Mononuclear cell (primary cell): ENCODE data around the gene SLC35B4. TPM values are rescaled to one million over a fixed set of nuclear protein-coding genes. Genes with fewer than 3 reads are reported as not detected.

Experiments used
- H3K27me3 ChIP-seq: 2 replicates; pipeline ENCODE4 v1.6.0; 2011; ENCODE audit warnings: low read length, control low read depth; ENCODE audit not compliant: insufficient read depth
- H3K4me1 ChIP-seq: 2 replicates; pipeline ENCODE4 v1.5.1; 2011; ENCODE audit warnings: mild to moderate bottlenecking, low read length, control low read depth; ENCODE audit not compliant: insufficient read depth
- H3K4me3 ChIP-seq: 2 replicates; pipeline ENCODE4 v1.5.1; 2011; ENCODE audit warnings: mild to moderate bottlenecking, low read length, moderate library complexity
- H3K9me3 ChIP-seq: 2 replicates; pipeline ENCODE4 v1.5.1; 2011; ENCODE audit warnings: low read depth, mild to moderate bottlenecking, control low read depth, low read length
- total RNA-seq: library from RNA; depleted of rRNA; stranded (reverse); fragments of >200 nt; gene quantifications from one replicate; pipeline ENCODE4 v1.2.3, GENCODE V29; 2012

SLC35B4 gene
- total RNA-seq, 1 donor: 6.8 TPM

- no peaks in the 10 kb centered on the region for H3K9me3 ChIP-seq
- H3K27me3 ChIP-seq: no peaks in the 10 kb centered on the region
- H3K4me3 ChIP-seq: no peak overlapping the region
- peaks cover 17% of the 10 kb centered on the region for H3K4me1 ChIP-seq
Measured at GRCh38 chr7:134289841-134290240, 26.9 kb downstream of the SLC35B4 start.

DNA sequence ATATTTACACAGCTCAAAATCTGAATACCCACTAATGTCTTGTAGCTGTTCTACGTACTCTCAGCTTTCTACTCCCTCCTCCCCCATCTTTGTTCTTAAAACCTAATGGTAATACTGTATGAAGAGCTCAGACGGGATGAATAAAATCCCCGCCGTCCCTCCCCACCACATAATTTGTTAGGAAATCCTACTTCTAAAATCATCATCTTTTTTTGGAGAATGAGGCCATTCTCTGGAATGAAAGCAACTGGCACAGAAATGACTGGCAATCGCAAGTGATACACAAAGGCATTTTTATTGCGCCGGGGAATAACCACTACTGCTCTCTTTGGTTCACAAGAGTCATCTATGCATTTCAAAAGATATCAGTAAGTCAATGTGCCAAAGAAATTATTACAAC is 27.3 kb downstream of the SLC35B4 start:
- Histone ChIP-seq H3K9me3 (no peaks in the 10 kb centered on the region), H3K27me3 (no peaks in the 10 kb centered on the region), H3K4me3 (no peak overlapping the region), H3K4me1 (peaks cover 17% of the 10 kb centered on the region)

GRCh38 chr7:134287916-134288659 is 28.6 kb downstream of the SLC35B4 start:
- Histone ChIP-seq H3K4me1 (peaks cover 6% of the 10 kb centered on the region), H3K4me3 (no peak overlapping the region), H3K27me3 (no peaks in the 10 kb centered on the region), H3K9me3 (no peaks in the 10 kb centered on the region)

DNA sequence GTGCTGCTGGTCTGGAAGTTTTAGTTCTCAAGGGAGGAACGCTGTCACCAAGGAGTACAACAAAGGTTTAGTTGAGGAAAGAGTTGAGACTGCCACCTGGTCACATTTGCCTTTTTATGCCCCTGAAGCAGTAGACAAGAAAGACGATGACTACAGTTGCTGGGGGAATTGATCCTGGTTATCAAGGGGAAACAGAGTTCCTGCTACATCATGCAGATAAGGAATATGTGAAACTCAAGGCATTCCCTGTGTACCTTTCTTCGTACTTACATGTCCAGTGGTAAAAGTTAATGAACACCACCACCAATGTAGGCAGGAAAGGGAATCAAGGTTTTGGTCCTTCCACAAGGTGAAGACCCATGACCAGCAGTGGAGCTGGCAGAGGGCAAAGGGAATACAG is 31.8 kb downstream of the SLC35B4 start:
- H3K4me1 ChIP-seq: no peaks in the 10 kb centered on the region
- H3K4me3 ChIP-seq: no peak overlapping the region
- H3K27me3 ChIP-seq: peaks cover 3% of the 10 kb centered on the region
- no peaks in the 10 kb centered on the region for H3K9me3 ChIP-seq

DNA sequence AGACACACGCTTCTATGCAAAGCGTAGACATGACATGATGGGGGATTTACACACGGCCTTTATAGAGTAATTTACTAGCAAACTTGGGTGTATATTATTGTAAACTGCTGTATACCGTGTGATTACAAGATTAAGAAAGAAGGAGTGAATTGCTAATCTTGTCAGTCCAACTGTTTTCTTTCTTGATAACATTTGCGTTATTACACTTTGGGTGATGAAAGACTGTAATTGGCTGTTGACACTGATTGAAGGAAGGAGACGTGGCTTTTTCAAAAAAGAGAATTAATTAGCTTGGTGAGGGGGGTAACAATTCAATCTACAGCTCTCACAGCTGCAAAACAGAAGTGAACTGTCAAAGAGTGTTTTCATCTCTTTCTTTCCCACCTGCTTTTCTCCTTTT is 32.7 kb downstream of the SLC35B4 start:
- Histone ChIP-seq H3K27me3 (peaks cover 7% of the 10 kb centered on the region), H3K9me3 (no peaks in the 10 kb centered on the region), H3K4me3 (no peak overlapping the region), H3K4me1 (no peaks in the 10 kb centered on the region)

GRCh38 chr7:134280508-134280907 is 36.2 kb downstream of the SLC35B4 start:
- Histone ChIP-seq H3K4me3 (no peak overlapping the region), H3K4me1 (no peaks in the 10 kb centered on the region), H3K27me3 (peaks cover 7% of the 10 kb centered on the region), H3K9me3 (no peaks in the 10 kb centered on the region)

DNA sequence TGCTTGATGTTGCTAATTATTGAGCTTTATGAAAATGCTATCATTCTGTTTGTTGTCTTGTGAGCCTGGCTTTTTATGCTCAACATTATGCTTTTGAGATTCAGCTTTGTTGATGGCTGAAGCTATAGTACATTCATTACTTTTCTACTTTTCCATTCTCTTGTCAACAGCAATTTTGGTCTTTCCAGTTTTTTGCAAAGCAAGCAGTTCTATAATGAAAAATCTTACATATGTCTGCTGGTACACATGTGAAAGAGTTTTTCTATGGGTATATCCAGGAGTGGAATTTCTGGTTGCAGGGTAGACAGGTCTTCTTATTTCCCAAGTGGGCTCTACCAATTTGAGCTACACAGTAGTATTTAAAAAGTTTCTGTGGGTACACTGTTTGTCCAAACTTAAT is 36.8 kb downstream of the SLC35B4 start:
- H3K4me3 ChIP-seq: no peak overlapping the region
- H3K4me1 ChIP-seq: no peaks in the 10 kb centered on the region
- peaks cover 7% of the 10 kb centered on the region for H3K27me3 ChIP-seq
- no peaks in the 10 kb centered on the region for H3K9me3 ChIP-seq

GRCh38 chr7:134279336-134279735 is 37.4 kb downstream of the SLC35B4 start:
- Histone ChIP-seq H3K4me3 (no peak overlapping the region), H3K9me3 (no peaks in the 10 kb centered on the region), H3K4me1 (no peaks in the 10 kb centered on the region), H3K27me3 (peaks cover 7% of the 10 kb centered on the region)

DNA sequence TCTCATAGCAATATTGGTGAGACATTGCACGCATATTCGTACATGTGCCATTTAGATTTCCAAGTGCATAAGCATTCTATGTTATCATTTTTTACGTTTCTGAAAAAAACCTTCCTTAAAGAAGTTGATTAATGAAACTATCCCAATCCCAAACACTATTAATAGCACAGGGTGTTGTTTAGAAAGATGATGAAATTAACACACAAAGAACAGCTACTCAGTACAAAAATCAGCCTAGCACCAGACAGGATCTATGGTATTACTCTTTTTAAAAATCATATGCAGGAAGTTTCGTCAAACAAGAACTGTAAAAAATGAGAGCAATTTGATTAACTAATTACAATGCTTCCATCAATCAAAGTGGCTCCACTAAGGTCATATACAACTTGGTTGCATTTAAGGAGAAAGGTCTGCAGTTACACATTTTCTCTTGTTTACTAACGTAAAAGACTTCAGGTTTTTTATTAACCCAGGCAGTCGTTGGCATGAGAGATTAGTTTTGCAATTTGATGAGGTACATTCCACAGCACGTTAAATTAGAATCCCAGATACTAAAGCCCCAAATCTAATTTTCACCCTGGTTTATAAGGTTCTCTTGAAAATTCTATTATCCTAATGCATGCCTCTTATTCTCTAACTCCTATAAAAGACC is 38.1 kb downstream of the SLC35B4 start:
- H3K9me3 ChIP-seq: no peaks in the 10 kb centered on the region

DNA sequence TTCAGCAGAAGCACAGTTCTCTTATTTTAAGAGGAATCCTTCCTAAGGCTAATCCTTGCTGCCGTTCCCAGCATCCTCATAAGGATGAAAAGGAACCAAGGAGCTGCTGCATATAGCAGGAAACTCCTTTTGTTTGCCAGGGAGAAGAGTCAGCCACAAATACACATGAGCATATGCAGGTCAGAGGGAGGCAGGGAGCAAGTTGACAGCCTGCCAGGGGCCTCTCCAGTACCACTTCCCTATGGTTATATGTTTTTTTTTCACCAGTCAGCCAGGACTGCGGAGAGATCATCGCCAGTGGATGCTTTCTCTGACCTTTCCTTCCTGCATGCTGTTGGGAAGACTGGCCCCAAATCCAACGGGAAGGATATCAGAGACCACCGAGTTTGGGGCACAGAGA is 39.8 kb downstream of the SLC35B4 start:
- Histone ChIP-seq H3K4me1 (no peaks in the 10 kb centered on the region), H3K27me3 (peaks cover 15% of the 10 kb centered on the region), H3K4me3 (no peak overlapping the region), H3K9me3 (no peaks in the 10 kb centered on the region)

More for the DNA sequence above, 38.1 kb downstream of the SLC35B4 start:
- H3K4me1 ChIP-seq: no peaks in the 10 kb centered on the region
- H3K4me3 ChIP-seq: no peak overlapping the region
- peaks cover 9% of the 10 kb centered on the region for H3K27me3 ChIP-seq

DNA sequence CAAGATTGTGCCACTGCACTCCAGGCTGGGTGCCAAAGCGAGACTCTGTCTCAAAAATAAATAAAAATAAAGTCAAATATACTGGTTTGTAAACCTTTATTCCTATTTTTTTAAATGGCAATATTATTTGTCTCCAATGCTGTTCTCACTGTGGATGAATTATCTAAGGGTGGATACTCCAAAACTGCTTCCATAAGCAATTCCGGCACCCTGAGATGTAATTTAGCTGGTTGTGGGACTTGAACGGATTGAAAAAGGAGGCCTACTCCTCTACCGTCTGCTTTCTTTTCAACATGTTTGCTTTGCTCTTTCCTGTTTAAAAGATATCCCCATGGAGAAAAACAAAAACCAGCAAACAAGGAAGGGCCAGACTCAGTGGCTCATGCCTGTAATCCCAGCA is 54.4 kb downstream of the SLC35B4 start:
- Histone ChIP-seq H3K9me3 (no peaks in the 10 kb centered on the region), H3K4me1 (no peaks in the 10 kb centered on the region), H3K27me3 (no peaks in the 10 kb centered on the region)

GRCh38 chr7:134255814-134256213 is 60.9 kb downstream of the SLC35B4 start:
- H3K4me3 ChIP-seq: no peak overlapping the region
- no peaks in the 10 kb centered on the region for H3K4me1 ChIP-seq
- H3K27me3 ChIP-seq: no peaks in the 10 kb centered on the region
- H3K9me3 ChIP-seq: no peaks in the 10 kb centered on the region

More for the DNA sequence above, 54.4 kb downstream of the SLC35B4 start:
- H3K4me3 ChIP-seq: no peak overlapping the region

DNA sequence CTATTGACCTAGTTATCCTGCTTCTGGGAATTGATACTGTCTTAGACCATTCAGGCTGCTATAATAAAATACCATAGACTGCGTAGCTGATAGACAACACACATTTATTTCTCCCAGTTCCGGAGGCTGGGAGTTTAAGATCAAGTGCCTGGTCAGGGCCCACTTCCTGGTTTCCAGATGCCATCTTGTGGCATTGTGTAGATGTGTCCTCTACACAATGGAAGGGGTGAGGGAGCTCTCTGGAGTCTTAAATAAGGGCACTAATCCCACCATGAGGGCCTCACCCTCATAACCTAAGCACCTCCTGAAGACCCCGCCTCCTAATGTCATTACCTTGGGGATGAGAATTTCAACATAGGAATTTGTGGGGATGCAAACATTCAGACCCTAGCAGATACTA is 62.4 kb downstream of the SLC35B4 start:
- Histone ChIP-seq H3K9me3 (no peaks in the 10 kb centered on the region), H3K4me1 (no peaks in the 10 kb centered on the region), H3K27me3 (no peaks in the 10 kb centered on the region), H3K4me3 (no peak overlapping the region)

DNA sequence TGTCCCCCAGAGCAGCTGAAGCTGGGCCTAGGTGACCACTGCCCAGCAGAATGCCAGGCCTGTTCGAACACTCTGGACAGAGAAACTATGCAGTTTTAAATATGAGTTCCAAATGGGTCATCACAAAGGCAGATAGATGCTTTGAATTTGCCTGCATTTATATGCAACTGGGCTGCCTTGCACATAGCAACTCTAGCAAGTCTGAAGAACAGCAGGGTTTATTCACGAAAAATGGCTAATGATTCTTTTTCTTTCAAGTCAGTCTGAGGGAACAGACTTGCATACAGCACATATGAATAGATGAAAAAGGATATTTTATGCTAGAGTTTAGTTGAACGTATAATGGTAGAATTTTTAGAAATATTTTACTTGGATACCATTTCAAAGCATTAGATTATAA is 68.5 kb downstream of the SLC35B4 start:
- Histone ChIP-seq H3K4me1 (no peaks in the 10 kb centered on the region), H3K27me3 (no peaks in the 10 kb centered on the region), H3K9me3 (no peaks in the 10 kb centered on the region), H3K4me3 (no peak overlapping the region)

GRCh38 chr7:134246761-134247160 is 70.0 kb downstream of the SLC35B4 start:
- Histone ChIP-seq H3K4me3 (no peak overlapping the region), H3K27me3 (no peaks in the 10 kb centered on the region), H3K9me3 (no peaks in the 10 kb centered on the region), H3K4me1 (no peaks in the 10 kb centered on the region)

- H3K4me1 ChIP-seq: no peaks in the 10 kb centered on the region
- no peaks in the 10 kb centered on the region for H3K9me3 ChIP-seq
- no peaks in the 10 kb centered on the region for H3K27me3 ChIP-seq
- H3K4me3 ChIP-seq: no peak overlapping the region
Measured at GRCh38 chr7:134246347-134246746, 70.4 kb downstream of the SLC35B4 start.
